CD14-positive monocyte (primary cell): Measurements from ENCODE around the gene MMRN1. TPM values are rescaled to one million over a fixed set of nuclear protein-coding genes. Genes with fewer than 3 reads are reported as not detected.
"Not testable (repeated sequence)": the region's sequence is repeated elsewhere in the genome, so short reads cannot be mapped to it uniquely, and the experiment has no call there.

Experiments used
- DNase-seq, 3 donors: peaks; one replicate each; pipeline ENCODE4 v3.0.0-alpha.2; 2011 to 2022
- H2AFZ ChIP-seq: 2 replicates; pipeline ENCODE4 v1.6.0; 2012; ENCODE audit warnings: mild to moderate bottlenecking, low read depth, low read length, inconsistent platforms; ENCODE audit not compliant: insufficient read depth, poor library complexity, severe bottlenecking
- H3K27ac ChIP-seq, 2 donors: 1 replicate in 1 of 2; 2 replicates in 1 of 2; pipeline ENCODE4 v1.5.1; 2012 to 2013; ENCODE audit warnings: low read length in 2 of 2, control low read depth in 1 of 2, inconsistent platforms in 1 of 2, low read depth in 1 of 2, mild to moderate bottlenecking in 1 of 2
- H3K27me3 ChIP-seq, 2 donors: one replicate each; pipeline versions ENCODE4 v1.6.0 to v1.6.1; 2011 to 2013; ENCODE audit warnings: low read length in 2 of 2; ENCODE audit not compliant: control insufficient read depth in 2 of 2, insufficient read depth in 2 of 2
- H3K36me3 ChIP-seq, 2 donors: replicated peaks in 1 of 2; 1 replicate in 1 of 2; 2 replicates in 1 of 2; pipeline versions ENCODE4 v1.5.1 to v1.6.1; 2012 to 2013; ENCODE audit warnings: low read length in 2 of 2, control low read depth in 1 of 2, inconsistent platforms in 1 of 2, mild to moderate bottlenecking in 1 of 2; ENCODE audit not compliant: insufficient read depth in 2 of 2, control insufficient read depth in 1 of 2
- H3K4me1 ChIP-seq, 2 donors: 1 replicate in 1 of 2; 2 replicates in 1 of 2; pipeline versions ENCODE4 v1.5.1 to v1.6.1; 2012 to 2013; ENCODE audit warnings: low read length in 2 of 2, control low read depth in 1 of 2, inconsistent platforms in 1 of 2, mild to moderate bottlenecking in 1 of 2, moderate library complexity in 1 of 2; ENCODE audit not compliant: insufficient read depth in 2 of 2, control insufficient read depth in 1 of 2
- H3K4me2 ChIP-seq: replicated peaks from 2 replicates; pipeline ENCODE3; 2012; ENCODE audit warnings: low read length, moderate library complexity, mild to moderate bottlenecking; ENCODE audit not compliant: poor library complexity, severe bottlenecking; ENCODE audit errors: extremely low read depth
- H3K4me3 ChIP-seq, 3 experiments: fragments of 200-600 bp in 1 of 3; sonication (generic) in 1 of 3; replicated peaks in 1 of 3; 1 replicate in 2 of 3; 2 replicates in 1 of 3; pipeline ENCODE4 v1.5.1; 2011 to 2013; ENCODE audit warnings: low read length in 3 of 3, mild to moderate bottlenecking in 3 of 3, control low read depth in 2 of 3, low read depth in 2 of 3, inconsistent platforms in 1 of 3, moderate library complexity in 1 of 3
- H3K79me2 ChIP-seq: 2 replicates; pipeline ENCODE4 v1.6.0; 2012; ENCODE audit warnings: mild to moderate bottlenecking, control low read depth, inconsistent platforms, low read length, moderate library complexity; ENCODE audit not compliant: insufficient read depth
- H3K9ac ChIP-seq: 2 replicates; pipeline ENCODE4 v1.6.0; 2017; ENCODE audit warnings: low read length, mild to moderate bottlenecking; ENCODE audit not compliant: insufficient read depth, poor library complexity, severe bottlenecking
- H3K9me3 ChIP-seq, 2 donors: replicated peaks in 1 of 2; 1 replicate in 1 of 2; 2 replicates in 1 of 2; pipeline versions ENCODE4 v1.5.1 to v1.6.1; 2012 to 2013; ENCODE audit warnings: low read length in 2 of 2, control low read depth in 1 of 2; ENCODE audit not compliant: control insufficient read depth in 1 of 2, insufficient read depth in 1 of 2
- H4K20me1 ChIP-seq: 2 replicates; pipeline ENCODE4 v1.6.0; 2012; ENCODE audit warnings: mild to moderate bottlenecking, low read length, control low read depth, moderate library complexity; ENCODE audit not compliant: insufficient read depth
- H3K27ac Mint-ChIP-seq, 7 donors: one replicate each; pipeline ENCODE4 v1.8.0; 2020; ENCODE audit warnings: mild to moderate bottlenecking in 7 of 7, mixed read lengths in 7 of 7, moderate library complexity in 6 of 7, inconsistent platforms in 2 of 7
- H3K27me3 Mint-ChIP-seq, 3 donors: one replicate each; pipeline ENCODE4 v1.8.0; 2021 to 2022; ENCODE audit warnings: low read depth in 3 of 3, mild to moderate bottlenecking in 3 of 3, mixed read lengths in 3 of 3, moderate library complexity in 3 of 3, inconsistent platforms in 1 of 3
- H3K36me3 Mint-ChIP-seq, 2 donors: one replicate each; pipeline ENCODE4 v1.8.0; 2020; ENCODE audit warnings: mixed read lengths in 2 of 2, inconsistent platforms in 1 of 2, mild to moderate bottlenecking in 1 of 2
- H3K4me1 Mint-ChIP-seq: one replicate; pipeline ENCODE4 v1.8.0; 2020; ENCODE audit warnings: mild to moderate bottlenecking, mixed read lengths
- H3K4me3 Mint-ChIP-seq, 2 donors: one replicate each; pipeline ENCODE4 v1.8.0; 2020; ENCODE audit warnings: mild to moderate bottlenecking in 2 of 2, mixed read lengths in 2 of 2, moderate library complexity in 1 of 2
- H3K9me3 Mint-ChIP-seq, 7 donors: one replicate each; pipeline ENCODE4 v1.8.0; 2020 to 2022; ENCODE audit warnings: mixed read lengths in 7 of 7, mild to moderate bottlenecking in 6 of 7, moderate library complexity in 6 of 7, inconsistent platforms in 2 of 7
- WGBS: methylation state at CpG from one replicate; pipeline ENCODE4 v1.1.5; 2013; ENCODE audit warnings: missing lambda C conversion rate; ENCODE audit not compliant: insufficient coverage; 5-methylcytosine and 5-hydroxymethylcytosine counted together
- intact Hi-C, 2 donors: fragments of 100-400 bp; cut with micrococcal nuclease; formaldehyde crosslinking; loops; one replicate each; pipeline versions ENCODE4 v1.15.0 to v1.15.1; 2023
- polyA plus RNA-seq, 3 donors: library from polyadenylated mRNA; depleted of rRNA in 1 of 3; unstranded in 2 of 3; stranded (reverse) in 1 of 3; fragments of 300-500 nt in 2 of 3; fragments of >200 nt in 1 of 3; fragmentation: Illumina TruSeq in 2 of 3; gene quantifications; 1 replicate in 2 of 3; 2 replicates in 1 of 3; pipeline ENCODE4 v1.2.3, GENCODE V29; 2012 to 2021
- TF ChIP-seq, protein P1 (sequence below): fragments of 200-600 bp; IDR thresholded peaks from one replicate; pipeline ENCODE4 v1.8.0; 2022; ENCODE audit warnings: antibody characterized with exemption, mild to moderate bottlenecking

The MMRN1 gene
- polyA plus RNA-seq, 3 donors = 0.07 TPM; not detected in 2

DNA sequence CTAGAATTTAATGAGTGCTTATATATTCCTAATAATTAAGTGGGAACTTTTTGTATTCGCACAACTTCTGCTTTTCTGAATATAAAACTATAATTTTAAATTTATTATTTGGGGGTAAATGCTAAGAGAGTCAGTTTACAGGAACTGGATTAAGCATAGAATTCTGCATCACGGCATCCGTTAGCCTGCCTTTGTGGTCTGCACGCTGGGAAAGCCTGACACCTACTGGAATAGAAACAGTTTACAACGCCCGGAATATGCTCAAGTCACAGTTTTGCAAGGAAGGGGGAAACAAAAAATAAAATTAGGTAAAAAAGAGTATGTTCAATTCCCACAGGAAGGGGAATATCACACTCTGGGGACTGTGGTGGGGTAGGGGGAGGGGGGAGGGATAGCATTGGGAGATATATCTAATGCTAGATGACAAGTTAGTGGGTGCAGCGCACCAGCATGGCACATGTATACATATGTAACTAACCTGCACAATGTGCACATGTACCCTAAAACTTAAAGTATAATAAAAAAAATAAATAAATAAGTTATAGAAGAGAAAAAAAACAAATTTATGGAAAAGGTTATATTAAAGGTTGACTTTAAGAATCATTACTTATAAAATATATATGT, 7.3 kb downstream of the MMRN1 start:
- not testable (repeated sequence) for H3K36me3 ChIP-seq, H3K4me2 ChIP-seq

DNA sequence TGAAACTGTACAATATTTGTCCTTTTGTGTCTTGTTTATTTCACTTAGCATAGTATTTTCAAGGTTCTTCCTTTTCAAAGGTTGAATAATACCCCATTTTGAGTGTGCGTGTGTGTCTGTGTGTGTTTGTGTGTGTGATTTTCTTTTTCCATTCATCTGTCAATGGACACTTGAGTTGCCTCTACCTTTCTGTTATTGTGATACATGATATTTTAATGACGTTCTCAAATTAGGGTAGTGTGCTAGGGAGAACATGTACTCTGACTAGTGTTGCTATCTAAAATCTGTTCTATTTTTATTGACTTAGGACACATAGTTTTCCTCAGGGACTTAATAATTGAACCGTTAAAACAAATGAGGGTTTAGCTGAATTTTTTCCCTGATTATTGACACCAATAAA, 9.9 kb downstream of the MMRN1 start:
- WGBS = no CpG with 5 or more reads among the region's 3 CpGs
- intact Hi-C loops = loop anchor here in 1 of 2 donors (10.0 kb wide), 1 partner anchor 680 kb away; no protein-coding TSS in a partner anchor
- no peak overlapping the region for H3K4me3 Mint-ChIP-seq
- H3K9me3 ChIP-seq = no peaks in the 10 kb centered on the region
- no peak overlapping the region for H3K27ac ChIP-seq
- H3K9ac ChIP-seq = no peak overlapping the region
- no peak for DNase-seq
- H3K27me3 Mint-ChIP-seq = no peaks in the 10 kb centered on the region
- H3K4me1 ChIP-seq = peaks cover under 1 to 3% of the 10 kb centered on the region in 2 donors
- TF ChIP-seq, protein P1, sequence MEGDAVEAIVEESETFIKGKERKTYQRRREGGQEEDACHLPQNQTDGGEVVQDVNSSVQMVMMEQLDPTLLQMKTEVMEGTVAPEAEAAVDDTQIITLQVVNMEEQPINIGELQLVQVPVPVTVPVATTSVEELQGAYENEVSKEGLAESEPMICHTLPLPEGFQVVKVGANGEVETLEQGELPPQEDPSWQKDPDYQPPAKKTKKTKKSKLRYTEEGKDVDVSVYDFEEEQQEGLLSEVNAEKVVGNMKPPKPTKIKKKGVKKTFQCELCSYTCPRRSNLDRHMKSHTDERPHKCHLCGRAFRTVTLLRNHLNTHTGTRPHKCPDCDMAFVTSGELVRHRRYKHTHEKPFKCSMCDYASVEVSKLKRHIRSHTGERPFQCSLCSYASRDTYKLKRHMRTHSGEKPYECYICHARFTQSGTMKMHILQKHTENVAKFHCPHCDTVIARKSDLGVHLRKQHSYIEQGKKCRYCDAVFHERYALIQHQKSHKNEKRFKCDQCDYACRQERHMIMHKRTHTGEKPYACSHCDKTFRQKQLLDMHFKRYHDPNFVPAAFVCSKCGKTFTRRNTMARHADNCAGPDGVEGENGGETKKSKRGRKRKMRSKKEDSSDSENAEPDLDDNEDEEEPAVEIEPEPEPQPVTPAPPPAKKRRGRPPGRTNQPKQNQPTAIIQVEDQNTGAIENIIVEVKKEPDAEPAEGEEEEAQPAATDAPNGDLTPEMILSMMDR = no peak
- H3K79me2 ChIP-seq = no peaks in the 10 kb centered on the region
- no peak overlapping the region for H2AFZ ChIP-seq
- no peaks in the 10 kb centered on the region for H3K9me3 Mint-ChIP-seq
- no peak overlapping the region for H3K4me2 ChIP-seq
- H3K36me3 ChIP-seq = no peaks in the 10 kb centered on the region
- H3K36me3 Mint-ChIP-seq = no peaks in the 10 kb centered on the region
- no peaks in the 10 kb centered on the region for H4K20me1 ChIP-seq
- H3K4me3 ChIP-seq = no peak overlapping the region
- no peak overlapping the region for H3K27ac Mint-ChIP-seq
- no peaks in the 10 kb centered on the region for H3K27me3 ChIP-seq
- no peaks in the 10 kb centered on the region for H3K4me1 Mint-ChIP-seq

More for the DNA sequence above, 7.3 kb downstream of the MMRN1 start:
- not testable (repeated sequence) for H3K79me2 ChIP-seq, H3K4me3 Mint-ChIP-seq, H3K9me3 Mint-ChIP-seq, H3K4me1 Mint-ChIP-seq, H3K36me3 Mint-ChIP-seq, H3K4me3 ChIP-seq, H4K20me1 ChIP-seq, H3K27ac Mint-ChIP-seq, H3K27ac ChIP-seq, H3K9ac ChIP-seq, H3K27me3 ChIP-seq, H3K9me3 ChIP-seq, H3K27me3 Mint-ChIP-seq, H2AFZ ChIP-seq
- H3K4me1 ChIP-seq = peaks cover 12 to 19% of the 10 kb centered on the region in 2 donors
- peak; percentile 27 to 49 (median 48) for DNase-seq
- TF ChIP-seq, protein P1 = peak; percentile 75
- WGBS = 0% methylated on average over 3 of the region's 7 CpGs
- intact Hi-C loops = loop anchor here in 1 of 2 donors (10.0 kb wide), 1 partner anchor 677 kb away; no protein-coding TSS in a partner anchor
